Fibroblast of peridontal ligament (primary cell): Measurements from ENCODE around the gene PTBP1.

Experiments
- DNase-seq: peaks from one replicate; pipeline ENCODE4 v3.0.0-alpha.2; 2010; ENCODE audit errors: extremely low read depth

Gene PTBP1

DNA sequence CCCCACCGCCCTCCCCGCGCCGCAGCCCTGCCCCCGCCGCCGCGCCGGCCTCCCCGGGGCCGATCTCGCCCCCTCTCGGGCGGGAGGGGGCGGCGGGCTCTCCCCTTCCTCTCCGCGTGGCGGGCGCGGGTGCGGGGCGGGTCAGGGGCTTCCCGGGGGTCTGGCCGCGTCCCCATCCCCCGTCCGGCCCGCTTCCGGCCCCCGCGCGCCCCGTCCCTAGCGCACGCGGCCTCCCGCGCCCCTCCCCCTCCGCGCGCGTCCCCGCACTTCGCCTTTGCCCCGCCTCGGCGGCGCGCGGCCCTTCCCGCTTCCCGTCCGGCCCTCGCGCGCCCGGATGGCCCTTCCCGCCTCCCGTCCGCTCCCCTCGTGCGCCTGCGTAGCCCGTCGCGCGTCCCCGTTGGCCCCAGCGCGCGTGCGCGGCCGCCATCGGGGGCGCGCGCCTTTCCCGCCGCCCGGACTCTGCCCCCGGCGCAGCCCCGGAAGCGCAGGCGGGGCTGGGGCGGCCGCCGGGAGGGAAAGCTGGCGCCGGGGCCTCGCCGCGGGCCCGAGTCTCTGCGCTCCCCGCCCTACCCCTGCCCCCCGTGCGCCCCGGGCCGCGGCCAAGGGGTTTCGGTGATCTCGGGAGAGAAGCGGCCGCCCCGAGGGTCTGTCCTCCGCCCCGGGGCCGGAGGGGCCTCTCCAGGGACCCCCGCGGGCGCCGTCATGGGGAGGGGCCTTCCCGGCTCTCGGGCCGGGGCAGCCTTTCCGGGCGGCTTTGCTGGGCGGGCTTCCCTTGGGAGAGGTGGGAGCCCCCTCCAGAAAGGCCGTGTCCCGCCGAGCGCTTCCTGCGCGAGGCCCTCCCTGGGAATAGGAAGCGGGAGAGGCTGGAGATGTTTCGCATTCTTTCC lies 519 bp downstream of the PTBP1 start:
- DNase-seq: peak; percentile 83

DNA sequence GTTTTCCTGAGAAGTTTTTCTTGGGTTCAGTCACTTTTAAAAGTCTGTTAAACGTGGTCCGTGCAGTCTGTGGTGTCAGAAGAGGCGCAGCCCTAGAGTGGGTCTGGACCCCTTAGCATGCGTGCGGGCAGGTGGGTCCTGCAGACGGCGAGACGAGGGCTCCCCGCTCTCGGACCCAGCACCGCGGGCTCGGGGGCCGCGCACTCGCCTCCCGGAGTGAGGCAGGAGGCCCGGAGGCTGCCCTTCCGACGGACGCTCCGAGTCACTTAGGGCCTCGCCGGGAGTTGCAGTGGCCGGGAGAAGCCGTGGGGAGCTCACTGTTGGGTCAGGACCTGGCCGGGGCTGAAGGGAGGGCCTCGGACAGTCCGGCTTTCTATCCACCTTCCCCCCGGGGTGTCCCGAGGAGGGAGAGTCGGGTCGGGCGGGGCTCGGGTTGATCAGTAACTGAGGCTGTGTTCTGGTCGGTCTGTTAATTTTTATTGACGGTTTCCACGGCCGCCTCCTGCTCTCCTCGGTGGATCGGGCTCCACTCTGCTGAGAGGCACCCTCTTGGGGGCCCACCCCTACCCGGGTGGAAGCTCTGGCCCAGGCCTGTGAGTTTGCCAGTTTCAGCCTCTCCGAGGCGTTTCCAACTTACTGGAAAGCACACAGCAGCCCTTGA lies 1.3 kb downstream of the PTBP1 start:
- no peak for DNase-seq

DNA sequence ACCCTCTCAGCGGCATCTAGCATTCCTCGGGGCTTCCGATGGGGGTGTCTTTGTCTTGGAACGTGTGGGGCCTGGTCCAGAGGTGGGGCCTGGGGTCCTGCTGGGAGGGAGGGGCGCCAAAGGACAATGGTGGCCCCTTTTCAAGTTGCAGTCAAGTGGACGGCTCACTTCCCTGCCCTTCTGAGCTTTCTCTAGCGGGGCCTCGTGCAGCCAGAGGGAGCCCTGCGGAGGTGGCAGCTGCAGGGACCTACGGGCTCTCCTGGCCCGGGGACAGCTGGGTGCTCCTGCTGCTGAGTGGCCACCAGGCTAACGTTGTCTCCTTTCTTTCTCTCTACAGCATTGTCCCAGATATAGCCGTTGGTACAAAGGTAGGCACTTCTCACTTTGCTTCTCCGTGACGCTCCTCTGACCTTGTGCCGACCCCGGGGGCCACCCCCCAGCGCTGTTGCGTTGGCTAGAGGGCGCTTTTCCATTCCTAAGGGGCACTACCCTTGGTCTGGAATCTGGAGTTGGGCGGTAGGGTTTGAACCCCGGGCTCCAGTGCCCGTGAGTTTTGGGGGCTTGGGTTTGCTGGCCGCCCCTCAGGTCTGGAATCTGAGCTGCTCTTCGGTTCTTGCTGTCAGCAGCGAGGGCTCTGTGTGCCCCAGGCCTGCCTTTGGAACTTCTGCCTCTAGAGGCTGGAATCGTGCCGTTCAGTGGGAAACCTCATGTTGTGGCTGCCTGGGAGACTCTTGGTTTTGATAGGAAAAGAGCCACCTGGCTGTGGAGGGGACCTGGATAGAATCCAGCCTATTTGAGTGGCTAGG lies 2.0 kb downstream of the PTBP1 start:
- DNase-seq: peak; percentile 50

DNA sequence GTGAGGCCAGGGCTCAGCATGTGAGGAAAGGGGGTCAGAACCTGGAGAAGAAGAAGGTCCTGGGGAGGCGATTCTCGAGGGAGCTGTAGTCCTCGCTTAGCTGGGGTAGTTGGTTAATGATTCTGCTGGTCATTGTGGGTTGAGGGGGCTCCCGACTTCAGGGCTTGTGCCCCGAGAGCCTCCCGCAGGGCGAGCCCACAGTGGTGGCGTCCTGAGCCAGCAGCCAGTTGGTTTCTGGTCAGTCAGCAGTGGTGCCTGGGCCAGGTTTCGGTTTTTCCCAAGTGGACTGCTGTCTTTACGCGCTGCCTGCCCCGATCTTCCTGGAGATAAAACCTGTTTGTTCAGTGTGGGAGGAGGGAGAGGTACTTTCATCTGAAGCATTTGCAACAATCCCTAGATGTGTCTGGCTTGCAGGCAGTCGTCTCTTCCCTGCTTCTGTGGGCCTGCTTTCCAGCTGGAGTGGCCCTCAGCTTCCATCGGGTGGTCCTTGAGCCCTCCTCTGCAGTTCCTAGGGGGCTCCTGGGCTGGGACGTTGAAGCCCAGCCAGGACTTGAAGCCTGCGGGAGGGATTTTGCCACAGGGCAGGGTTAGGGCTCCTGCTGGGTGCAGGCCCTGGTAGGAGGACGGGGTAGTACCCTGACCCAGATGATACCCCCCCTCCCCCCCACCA lies 3.2 kb downstream of the PTBP1 start:
- DNase-seq: no peak

DNA sequence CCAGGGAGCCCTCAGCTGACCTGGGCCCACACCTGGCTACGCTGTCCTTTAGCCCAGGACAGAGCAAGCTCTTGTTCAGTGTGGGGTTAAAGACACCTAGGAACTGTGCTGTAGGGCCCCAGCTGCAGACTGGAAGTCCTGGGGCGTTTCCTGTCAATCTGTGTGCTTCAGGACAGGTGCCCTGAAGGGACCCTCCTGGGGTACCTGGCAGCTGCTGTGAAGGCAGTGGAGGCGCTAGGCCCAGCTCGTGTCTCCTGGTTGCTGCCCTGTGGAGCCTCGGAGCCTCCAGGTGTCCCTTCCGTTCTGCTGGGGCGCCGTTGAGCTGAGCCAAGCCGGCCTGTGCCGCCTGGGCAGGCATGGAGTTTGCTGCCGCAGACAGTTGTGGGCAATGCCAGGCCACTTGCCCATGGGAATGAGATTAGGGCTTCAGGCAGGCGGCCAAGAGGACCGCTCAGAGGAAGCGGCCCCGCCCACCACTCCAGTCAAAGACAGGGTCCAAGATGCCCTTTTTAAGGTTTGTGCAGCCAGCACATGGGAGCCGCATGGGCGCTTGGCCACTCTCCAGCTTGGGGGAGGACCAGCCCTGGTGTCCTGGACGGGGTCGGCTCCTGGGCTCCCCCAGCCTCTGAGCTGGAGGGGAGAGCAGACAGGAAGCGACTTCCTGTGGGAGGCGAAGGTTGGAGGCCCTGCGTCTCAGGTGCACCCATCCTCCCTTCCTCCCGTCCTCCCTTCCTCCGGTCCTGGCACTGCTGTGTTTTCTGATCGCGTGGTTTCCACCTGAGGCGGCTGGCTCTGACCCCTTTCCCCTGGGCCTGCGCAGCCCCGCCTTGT lies 4.0 kb downstream of the PTBP1 start:
- peak; percentile 41 for DNase-seq

DNA sequence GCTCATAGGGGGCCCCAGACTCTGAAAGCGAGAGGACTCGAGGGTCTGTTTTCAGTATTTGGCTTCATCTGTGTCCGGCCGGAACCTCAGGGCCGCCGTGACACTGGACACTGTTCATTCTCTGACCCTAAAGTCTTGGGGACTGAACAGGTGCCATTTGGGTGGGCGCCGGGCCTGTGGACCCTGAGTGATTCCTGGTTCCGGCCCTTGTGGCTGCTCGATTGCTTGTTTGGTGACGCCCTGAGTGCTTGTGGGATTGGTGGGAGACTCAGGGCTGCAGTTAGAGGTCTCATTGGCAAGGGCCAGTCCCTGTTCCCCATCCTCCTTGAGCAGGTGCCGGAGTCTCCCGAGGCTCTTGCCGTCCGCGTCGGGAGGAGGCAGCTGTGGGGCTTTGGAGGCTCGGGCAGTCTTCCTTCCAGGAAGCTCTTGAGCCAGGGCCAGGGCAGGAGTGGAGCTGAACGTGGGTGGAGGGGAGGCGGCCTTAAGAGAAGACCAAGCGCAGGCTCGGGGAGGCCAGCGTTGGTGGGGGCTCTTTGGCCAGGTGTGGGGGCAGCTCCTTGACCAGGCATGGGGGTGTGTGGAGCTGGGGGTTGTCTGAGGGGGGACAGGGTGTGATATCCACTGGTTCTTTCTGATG lies 4.7 kb downstream of the PTBP1 start:
- no peak for DNase-seq

DNA sequence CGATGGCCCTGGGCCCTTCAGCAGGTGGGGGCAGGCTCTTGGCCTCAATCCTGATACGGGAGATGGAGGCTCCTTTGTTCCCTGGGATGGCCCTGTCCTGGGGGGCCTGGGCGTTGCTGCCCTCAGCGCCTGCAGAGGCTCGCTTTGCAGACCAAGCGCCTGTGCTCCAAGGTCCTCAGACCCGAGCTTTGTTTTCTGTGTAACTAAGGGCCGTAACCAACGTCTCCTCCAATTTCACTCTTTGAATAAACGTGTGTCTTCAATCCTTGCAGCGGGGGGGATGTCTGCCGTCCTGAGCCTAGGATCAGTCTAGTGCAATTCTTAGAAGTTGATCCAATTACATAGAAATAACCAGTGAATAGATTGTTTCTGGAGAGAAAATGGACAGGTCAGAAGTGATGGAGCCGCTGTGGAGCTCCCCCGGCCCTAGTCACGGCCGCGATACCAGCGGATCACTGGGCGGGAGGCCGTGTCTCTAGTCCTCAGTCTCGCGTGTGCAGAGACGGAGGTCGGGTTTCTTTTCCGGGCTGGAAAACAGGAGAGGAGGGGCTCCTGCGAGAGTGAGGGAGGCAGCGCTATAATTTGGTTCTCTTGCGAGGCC lies 5.3 kb downstream of the PTBP1 start:
- DNase-seq: peak; percentile 65

DNA sequence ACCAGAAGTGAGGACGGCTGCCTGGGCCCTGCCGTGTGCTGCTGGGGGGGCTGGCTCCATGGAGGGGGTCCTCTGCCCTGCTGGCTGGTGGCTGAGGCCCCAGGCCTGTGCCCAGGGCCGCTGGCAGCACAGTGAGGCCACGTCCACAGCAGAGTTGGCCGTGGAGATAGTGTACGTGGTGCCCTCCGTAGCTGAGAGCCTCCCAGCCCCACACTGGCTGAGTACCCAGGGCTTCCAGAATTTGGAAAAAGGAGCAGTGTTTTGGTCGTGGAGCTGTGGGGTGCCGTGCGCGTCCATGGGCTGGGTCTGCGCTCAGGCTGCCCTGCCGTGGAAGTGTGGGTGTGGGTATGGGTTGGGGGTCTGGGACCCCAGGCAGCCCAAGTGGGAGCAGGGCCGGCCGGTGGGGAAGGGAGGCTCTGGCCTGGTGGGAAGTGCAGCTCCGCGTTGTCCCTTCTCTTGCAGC lies 5.9 kb downstream of the PTBP1 start:
- DNase-seq: no peak

DNA sequence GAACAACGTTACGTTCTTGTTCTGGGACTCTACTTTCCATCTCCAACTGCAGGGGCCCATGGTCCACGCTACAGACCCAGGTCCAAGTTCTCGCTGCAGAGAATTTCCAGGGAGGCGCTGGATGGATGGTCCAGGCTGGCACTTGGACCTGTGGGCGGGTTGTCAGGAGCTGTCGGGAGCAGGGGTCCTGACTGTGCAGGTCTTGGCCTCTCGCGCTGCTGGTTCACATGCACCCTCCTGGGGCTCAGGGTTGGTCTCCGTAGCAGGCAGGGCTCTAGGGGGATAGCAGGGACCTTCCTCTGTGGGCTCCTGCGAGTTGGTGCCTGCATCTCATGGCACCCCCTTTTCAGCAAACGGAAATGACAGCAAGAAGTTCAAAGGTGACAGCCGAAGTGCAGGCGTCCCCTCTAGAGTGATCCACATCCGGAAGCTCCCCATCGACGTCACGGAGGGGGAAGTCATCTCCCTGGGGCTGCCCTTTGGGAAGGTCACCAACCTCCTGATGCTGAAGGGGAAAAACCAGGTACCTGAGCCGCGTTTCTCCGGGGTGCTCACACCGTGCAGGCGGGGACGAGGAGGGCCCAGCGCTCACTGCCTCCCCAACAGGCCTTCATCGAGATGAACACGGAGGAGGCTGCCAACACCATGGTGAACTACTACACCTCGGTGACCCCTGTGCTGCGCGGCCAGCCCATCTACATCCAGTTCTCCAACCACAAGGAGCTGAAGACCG lies 6.6 kb downstream of the PTBP1 start:
- DNase-seq: no peak

DNA sequence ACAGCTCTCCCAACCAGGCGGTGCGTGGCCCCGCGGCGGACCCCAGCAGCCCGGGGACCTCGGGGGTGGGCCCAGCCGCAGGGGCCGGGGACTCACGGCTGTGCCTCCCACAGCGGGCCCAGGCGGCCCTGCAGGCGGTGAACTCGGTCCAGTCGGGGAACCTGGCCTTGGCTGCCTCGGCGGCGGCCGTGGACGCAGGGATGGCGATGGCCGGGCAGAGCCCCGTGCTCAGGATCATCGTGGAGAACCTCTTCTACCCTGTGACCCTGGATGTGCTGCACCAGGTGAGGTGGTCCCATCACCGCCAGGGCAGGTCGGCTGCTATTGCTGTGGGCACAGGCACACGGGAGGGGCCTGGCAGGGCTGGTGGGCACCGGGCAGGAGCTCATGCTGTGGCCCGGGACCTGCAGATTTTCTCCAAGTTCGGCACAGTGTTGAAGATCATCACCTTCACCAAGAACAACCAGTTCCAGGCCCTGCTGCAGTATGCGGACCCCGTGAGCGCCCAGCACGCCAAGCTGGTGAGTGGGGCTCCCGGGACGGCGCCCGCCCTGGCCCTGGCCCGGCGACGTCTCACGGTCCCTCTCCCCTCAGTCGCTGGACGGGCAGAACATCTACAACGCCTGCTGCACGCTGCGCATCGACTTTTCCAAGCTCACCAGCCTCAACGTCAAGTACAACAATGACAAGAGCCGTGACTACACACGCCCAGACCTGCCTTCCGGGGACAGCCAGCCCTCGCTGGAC lies 7.3 kb downstream of the PTBP1 start:
- DNase-seq: no peak

DNA sequence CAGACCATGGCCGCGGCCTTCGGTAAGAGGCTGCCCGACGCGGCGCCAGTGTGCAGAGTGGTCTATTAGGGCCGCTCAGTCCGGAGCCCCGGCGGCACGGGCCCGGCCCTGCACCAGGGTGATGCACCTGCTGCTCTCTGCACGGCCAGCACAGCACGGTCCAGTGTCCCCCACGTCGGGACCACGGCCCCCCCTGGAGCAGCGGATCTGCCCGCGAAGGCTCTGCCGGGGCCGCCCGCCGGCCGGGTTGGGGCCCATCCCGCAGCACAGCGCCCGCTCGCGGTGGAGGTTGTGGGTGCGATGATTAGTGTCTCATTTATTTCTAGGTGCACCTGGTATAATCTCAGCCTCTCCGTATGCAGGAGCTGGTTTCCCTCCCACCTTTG lies 7.9 kb downstream of the PTBP1 start:
- DNase-seq: no peak

DNA sequence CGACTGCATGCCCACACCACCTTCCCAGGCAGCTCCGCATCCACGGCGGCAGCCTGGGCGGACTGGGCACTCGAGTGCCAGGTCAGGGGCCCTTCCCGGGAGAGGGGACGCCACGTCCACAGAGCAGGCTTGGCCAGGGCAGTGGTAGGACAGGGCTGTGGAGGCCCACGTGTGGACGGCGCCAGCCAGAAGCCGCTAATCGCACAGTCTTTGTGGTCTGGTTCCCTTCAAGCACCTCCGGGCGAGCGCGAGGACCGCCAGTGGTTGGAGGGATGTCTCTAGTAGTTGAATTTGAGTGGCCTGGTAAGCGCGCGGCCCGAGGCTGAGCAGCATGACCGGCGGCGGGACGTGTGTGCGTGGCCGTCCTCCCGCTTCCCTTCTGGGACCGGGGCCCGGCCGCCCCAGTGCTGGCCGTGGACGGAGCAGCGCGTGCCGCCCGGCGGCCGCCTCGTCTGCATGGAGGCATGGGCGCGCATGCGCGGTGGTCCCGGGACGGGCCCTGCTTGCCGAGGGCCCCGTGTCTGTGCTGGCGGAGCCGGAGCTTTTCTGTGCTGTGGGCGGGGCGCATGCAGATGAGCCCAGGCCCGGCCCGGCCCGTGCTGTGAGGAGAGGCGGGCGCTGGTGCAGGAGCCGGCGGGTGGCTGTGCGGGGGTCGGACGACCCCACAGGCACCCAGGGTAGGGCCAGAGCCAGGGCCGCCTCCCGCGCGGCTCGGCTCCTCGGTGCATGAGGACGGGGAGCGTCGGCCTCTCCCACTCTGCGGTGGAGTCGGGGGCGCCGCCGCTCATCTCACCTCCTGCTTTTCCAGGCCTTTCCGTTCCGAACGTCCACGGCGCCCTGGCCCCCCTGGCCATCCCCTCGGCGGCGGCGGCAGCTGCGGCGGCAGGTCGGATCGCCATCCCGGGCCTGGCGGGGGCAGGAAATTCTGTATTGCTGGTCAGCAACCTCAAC lies 8.6 kb downstream of the PTBP1 start:
- DNase-seq: no peak

DNA sequence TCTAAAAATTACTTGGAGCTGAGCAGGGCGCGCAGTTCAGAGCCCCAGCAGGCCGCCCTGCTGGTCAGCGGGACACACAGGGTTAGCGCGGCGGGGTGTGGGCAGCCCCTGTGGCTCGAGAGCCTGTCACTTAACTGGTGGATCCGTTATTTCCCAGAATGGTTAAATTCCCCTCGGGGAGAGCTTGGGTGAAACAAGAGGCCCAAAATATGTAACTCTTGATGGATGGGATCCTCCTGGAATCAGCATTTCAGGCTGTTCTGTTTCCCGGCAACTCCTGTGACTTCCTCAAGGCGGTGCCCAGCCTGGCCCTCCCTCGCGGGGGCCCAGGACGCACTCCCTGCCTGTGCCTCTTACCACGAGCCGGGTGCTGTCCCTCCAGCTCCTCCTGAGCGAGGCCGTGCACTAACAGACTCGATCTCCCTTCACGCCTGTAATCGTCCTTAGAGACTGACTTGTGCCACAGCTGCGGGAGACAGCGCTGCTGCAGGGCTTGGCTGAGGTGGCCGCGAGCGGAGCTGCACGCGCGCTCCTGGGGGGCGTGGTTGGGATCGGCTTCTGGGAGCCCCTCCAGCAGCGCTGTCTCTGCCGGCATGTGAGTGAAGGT lies 9.7 kb downstream of the PTBP1 start:
- no peak for DNase-seq

DNA sequence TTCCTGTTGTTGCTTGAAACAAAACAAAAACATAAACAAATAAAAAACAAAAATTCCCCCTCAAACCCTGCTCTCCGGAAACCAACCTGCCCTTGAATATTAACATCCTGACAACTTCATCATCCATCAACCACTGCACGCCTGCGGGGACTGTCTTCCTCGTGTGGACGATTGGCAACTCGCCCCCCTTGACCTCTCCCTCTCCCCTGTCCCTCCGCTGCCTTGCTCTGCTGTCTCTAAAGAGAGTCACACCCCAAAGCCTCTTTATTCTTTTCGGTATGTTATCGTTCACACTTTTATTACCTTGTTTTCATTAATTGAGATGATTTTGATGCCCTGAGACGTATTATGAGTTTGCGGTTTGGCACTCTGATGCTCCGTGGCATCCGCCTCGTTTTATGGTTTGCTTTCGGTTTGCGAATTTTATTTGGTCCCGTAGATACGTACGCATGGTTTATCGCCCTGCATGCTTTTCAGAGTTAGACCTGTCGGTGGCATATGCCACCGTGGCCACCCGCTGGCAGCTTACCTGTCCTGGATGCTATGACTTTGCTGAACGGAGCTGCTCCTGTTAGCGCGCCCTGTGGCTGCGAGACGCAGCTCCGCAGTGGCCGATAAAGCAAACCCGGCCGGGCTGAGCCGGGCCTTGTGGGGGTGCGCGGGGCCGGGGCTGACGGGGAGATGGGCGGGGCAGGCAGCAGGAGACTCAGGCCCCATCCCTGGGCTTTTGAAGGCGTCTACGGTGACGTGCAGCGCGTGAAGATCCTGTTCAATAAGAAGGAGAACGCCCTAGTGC lies 10.6 kb downstream of the PTBP1 start:
- no peak for DNase-seq

DNA sequence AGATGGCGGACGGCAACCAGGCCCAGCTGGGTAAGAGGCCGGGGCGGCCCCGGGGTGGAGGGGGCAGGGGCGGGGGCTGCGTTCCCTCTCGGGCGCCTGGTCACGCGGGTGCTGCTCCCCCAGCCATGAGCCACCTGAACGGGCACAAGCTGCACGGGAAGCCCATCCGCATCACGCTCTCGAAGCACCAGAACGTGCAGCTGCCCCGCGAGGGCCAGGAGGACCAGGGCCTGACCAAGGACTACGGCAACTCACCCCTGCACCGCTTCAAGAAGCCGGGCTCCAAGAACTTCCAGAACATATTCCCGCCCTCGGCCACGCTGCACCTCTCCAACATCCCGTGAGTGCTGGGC lies 11.1 kb downstream of the PTBP1 start:
- DNase-seq: no peak
